Hematopoietic multipotent progenitor cell treated with erythropoietin and hydrocortisone succinate and interleukin-3 and kit ligand, for 17 days (in vitro differentiated cells): Measurements from ENCODE around the gene EPB41L4A.
A peak's percentile ranks its signal among the peaks of the same experiment; 100 is the strongest.

ENCODE experiments used
- DNase-seq: peaks from one replicate; pipeline ENCODE4 v3.0.0-alpha.2; 2015; ENCODE audit warnings: low spot score

EPB41L4A gene

GRCh38 chr5:112353678-112354077 is 65.4 kb downstream of the EPB41L4A start:
- no peak for DNase-seq

- DNase-seq: no peak
Observed at GRCh38 chr5:112351225-112351624, 67.9 kb downstream of the EPB41L4A start.

GRCh38 chr5:112350626-112351025 is 68.5 kb downstream of the EPB41L4A start:
- no peak for DNase-seq

GRCh38 chr5:112349371-112349770 is 69.7 kb downstream of the EPB41L4A start:
- no peak for DNase-seq

- DNase-seq: no peak
Observed at GRCh38 chr5:112348915-112349314, 70.2 kb downstream of the EPB41L4A start.

GRCh38 chr5:112348387-112348786 is 70.7 kb downstream of the EPB41L4A start:
- DNase-seq: no peak

GRCh38 chr5:112346411-112347044 is 72.5 kb downstream of the EPB41L4A start:
- DNase-seq: no peak

- DNase-seq: no peak
Observed at GRCh38 chr5:112344540-112344939, 74.5 kb downstream of the EPB41L4A start.

GRCh38 chr5:112342389-112342788 is 76.7 kb downstream of the EPB41L4A start:
- no peak for DNase-seq

GRCh38 chr5:112339761-112340160 is 79.3 kb downstream of the EPB41L4A start:
- no peak for DNase-seq

- no peak for DNase-seq
Observed at GRCh38 chr5:112338681-112339337, 80.3 kb downstream of the EPB41L4A start.

GRCh38 chr5:112333331-112333781 is 85.7 kb downstream of the EPB41L4A start:
- no peak for DNase-seq

GRCh38 chr5:112331892-112332291 is 87.2 kb downstream of the EPB41L4A start:
- no peak for DNase-seq

- no peak for DNase-seq
Observed at GRCh38 chr5:112329419-112330090, 89.5 kb downstream of the EPB41L4A start.

GRCh38 chr5:112323166-112323565 is 95.9 kb downstream of the EPB41L4A start:
- DNase-seq: no peak

GRCh38 chr5:112320408-112320807 is 98.7 kb downstream of the EPB41L4A start:
- no peak for DNase-seq

GRCh38 chr5:112318346-112318745 is 100.7 kb downstream of the EPB41L4A start:
- DNase-seq: no peak

- no peak for DNase-seq
Observed at GRCh38 chr5:112317866-112318265, 101.2 kb downstream of the EPB41L4A start.

- DNase-seq: peak; percentile 19
Observed at GRCh38 chr5:112316731-112317130, 102.3 kb downstream of the EPB41L4A start.

- DNase-seq: no peak
Observed at GRCh38 chr5:112316006-112316405, 103.1 kb downstream of the EPB41L4A start.

GRCh38 chr5:112312295-112313275 is 106.5 kb downstream of the EPB41L4A start:
- no peak for DNase-seq

- DNase-seq: no peak
Observed at GRCh38 chr5:112310746-112311145, 108.3 kb downstream of the EPB41L4A start.
